Fibroblast of skin of left biceps (primary cell): ENCODE results near the gene TIAL1.
"Not testable (repeated sequence)": the region's sequence is repeated elsewhere in the genome, so short reads cannot be mapped to it uniquely, and the experiment has no call there.

ENCODE experiments used
- DNase-seq, 2 experiments: peaks; one replicate each; pipeline ENCODE4 v3.0.0-alpha.2; 2013; ENCODE audit warnings: low read depth in 2 of 2

TIAL1 gene

DNA sequence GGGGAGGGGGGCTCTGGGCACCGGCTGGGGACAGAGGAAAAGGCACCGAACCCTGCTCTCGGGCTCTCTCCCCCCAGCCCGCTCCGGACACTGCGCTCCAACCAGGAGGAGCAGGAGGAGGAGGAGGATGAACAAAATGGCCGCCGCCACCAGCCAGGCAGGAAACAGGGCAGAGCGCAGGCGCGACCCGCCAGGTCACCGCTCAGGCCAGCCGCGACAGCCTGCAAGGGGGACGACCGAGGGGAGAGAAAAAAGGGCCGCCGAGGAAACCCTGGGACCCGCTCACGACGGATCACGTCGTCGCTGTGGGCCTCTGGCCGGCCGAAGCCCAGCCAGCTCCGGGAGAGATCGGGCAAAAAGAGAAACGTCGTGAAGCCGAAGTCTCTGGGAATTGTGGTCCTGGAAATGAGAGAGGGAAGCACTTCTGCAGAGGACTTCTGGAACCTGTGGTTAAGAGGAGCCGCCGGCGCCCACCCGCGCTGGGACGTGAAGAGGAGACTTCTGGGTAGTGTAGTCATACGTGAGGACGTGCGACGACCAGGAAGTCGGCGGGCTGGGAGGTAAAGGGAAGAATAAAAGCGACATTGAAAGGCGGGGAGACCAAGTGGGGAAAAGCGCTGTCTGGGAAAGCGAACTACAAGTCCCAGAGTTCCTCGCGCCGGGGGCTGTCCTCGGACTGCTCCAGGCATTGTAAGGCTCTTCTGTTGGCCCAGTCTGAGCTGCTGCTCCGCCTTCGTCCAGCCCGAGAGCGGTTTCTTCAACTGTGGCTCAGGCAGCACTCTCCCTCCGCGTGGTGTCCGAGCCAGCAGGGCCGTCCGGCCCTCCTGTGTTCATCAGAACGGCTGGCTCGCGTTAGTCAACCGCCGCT lies at the start of gene TIAL1:
TIAL1 (minus strand) TSS at position 428 of the 868 bp plus-strand sequence. CDS start 499 bp downstream, outside the sequence.
- DNase-seq: peak; percentile 98

GRCh38 chr10:119644994-119645393 lies 48.2 kb upstream of the TIAL1 start:
- DNase-seq: no peak

DNA sequence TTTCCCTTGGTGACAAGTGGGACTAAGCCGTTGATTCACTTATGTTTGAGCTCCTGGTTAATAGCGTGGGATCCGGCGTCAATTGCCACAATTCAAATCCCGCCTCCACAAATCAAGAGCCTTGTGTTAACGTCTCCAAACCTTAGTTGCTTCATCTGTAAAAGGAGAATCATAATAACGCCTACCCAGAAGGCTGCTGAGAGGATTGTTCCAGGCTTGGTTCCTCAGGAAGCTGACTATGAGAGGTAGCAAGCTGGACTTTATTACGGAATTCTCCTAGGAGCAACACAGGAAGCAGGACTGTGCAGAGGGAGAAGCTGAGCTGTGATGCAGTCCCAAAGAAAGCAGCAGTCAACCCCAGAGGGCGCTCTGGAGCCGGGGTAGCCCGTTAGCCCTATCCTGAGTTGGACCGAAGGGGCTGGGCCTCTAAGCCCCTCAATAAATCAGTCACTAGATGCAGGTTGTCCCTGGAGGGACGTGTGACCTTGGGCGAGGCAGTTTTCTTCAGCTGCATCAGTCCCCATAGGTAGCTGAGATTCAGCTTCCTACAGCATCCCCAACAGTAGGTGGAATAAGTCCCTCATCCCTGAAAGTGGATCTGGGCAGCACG lies 47.5 kb upstream of the TIAL1 start:
- no peak for DNase-seq

- no peak for DNase-seq
Observed at GRCh38 chr10:119643306-119644204, 46.8 kb upstream of the TIAL1 start.

GRCh38 chr10:119642556-119643111 lies 45.9 kb upstream of the TIAL1 start:
- no peak for DNase-seq

- no peak for DNase-seq
Observed at GRCh38 chr10:119640875-119641526, 44.2 kb upstream of the TIAL1 start.

- DNase-seq: no peak
Observed at GRCh38 chr10:119640384-119640783, 43.6 kb upstream of the TIAL1 start.

GRCh38 chr10:119638982-119639381 lies 42.2 kb upstream of the TIAL1 start:
- DNase-seq: no peak

GRCh38 chr10:119637631-119638030 lies 40.9 kb upstream of the TIAL1 start:
- no peak for DNase-seq

GRCh38 chr10:119634219-119634544 lies 37.4 kb upstream of the TIAL1 start:
- DNase-seq: no peak

DNA sequence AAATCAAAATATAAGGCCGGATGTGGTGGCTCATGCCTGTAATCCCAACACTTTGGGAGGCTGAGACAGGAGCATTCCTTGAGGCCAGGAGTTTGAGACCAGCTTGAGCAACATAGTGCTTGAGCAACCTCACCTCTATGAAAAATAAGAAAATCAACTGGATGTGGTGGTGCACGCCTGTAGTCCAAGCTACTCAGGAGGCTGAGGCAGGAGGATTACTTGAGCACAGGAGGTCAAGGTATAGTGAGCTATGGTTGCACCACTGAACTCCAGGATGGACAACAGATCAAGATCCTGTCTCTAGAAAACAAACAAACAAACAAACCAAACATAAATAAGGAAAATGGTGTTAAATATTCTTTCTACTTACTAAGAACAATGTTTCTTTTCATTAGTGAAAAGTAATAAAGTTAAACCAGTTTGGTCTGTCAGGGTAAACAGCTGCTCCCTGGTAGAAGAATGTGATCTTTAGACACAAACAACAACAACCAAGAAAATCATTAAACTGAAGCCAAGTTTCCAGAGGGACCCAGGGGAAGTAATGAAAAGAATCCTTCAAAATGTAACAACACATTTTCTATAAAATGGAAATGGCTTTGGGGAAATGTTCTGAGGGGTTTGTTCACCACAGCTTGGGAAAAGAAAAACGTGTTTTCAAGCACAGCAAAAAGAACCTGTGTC lies 36.9 kb upstream of the TIAL1 start:
- DNase-seq: no peak

DNA sequence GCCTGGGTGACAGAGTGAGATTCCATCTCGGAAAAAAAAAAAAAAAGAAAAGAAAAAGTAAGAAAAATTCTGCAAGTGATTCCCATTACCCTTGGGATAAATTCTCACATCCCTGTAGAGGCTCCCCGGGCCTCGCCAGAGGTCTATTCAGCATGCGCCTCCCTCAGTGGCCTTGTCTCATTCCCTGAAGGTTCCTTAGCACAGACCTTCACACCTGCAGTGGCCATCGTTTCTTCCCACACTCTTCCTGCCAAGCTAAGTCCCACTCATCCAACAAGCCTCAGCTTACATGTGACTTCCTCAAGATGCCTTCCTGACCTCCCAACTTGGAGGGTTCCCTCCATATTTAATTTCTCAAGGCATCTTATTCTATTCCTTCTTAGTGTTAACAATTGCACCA lies 33.5 kb upstream of the TIAL1 start:
- DNase-seq: no peak

GRCh38 chr10:119625570-119626280 lies 29.0 kb upstream of the TIAL1 start:
- no peak for DNase-seq

DNA sequence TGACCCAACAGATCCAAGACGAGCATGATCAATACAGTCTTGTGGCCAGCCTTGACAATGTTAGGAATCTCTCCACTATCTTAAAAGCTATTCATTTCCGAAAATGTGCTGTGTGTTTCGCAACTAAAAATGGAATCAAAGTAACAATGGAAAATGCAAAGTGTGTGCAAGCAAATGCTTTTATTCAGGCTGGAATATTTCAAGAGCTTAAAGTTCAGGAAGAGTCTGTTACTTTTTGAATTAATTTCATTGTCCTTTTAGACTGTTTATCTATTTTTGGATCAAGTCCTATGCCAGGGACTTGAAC lies 24.3 kb upstream of the TIAL1 start:
- no peak for DNase-seq

- DNase-seq: peak; percentile 28 to 32
Observed at GRCh38 chr10:119620241-119621077, 23.7 kb upstream of the TIAL1 start.

GRCh38 chr10:119619811-119620210 lies 23.0 kb upstream of the TIAL1 start:
- not testable (repeated sequence) for DNase-seq

DNA sequence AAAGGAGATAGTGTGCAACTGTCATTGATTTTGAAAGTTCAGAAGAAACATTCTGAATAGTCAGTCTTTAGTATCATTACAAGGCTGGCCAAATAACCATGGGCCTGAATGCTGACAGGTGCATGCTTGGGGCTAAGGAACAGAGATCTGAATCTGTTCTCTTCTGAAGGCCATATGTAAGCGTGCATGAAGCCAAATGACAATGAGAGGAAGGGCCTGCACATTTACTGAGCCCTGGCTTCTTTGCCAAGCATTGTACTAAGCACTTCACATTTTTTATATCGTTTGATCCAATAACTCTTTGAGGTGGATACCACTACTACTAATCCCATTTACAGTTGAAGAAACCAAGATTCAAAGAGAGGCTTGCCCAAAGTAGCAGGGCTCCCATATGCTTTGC lies 22.5 kb upstream of the TIAL1 start:
- DNase-seq: no peak

DNA sequence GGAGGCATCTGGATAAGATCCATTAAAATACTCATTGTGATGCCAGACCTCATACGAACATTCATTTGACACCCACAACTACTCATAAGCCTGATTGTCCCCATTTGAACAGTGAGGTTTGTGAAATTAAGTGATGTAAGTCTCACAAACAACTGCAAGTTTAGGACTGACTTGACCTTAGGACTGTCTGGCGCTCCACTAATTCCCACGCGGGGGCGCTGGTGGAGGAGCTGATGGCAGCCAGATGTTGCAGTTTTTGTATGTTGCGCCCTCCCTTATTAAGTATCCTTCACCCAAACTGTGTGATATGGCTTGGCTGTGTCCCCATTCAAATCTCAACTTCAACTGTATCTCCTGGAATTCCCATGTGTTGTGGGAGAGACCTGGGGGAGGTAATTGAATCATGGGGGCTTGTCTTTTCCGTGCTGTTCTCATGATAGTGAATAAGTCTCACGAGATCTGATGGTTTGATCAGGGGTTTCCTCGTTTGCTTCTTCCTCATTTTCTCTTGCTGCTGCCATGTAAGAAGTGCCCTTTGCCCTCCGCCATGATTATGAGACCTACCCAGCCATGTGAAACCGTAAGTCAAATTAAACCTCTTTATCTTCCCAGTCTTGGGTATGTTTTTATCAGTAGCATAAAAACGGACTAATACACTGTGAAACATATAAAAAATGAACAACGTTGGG lies 20.3 kb upstream of the TIAL1 start:
- DNase-seq: no peak

DNA sequence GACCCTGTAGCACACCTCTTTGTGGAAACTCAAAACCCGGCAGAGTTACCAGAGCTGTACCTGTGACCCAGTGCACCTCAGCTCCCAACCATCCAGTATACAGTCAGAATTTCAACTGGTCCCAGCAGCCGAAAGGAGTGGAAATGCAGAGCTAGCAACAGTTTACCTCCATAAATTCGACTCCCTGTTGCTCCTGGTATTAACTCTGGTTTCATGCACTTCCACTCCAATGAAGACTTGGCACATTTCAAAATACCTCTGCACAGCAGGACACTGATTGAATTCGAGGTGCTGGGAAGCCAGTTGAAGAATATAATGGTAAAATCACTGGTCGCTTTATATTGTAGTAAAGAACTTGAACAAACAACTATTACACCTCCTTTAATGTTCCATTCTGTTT lies 17.9 kb upstream of the TIAL1 start:
- DNase-seq: no peak
